ENCODE results near the gene ICAM5. TPM values are rescaled to one million over a fixed set of nuclear protein-coding genes. Genes with fewer than 3 reads are reported as not detected.

ICAM5 gene
- total RNA-seq, 2 donors from 2014 or later: 0.18 to 0.37 TPM

DNA sequence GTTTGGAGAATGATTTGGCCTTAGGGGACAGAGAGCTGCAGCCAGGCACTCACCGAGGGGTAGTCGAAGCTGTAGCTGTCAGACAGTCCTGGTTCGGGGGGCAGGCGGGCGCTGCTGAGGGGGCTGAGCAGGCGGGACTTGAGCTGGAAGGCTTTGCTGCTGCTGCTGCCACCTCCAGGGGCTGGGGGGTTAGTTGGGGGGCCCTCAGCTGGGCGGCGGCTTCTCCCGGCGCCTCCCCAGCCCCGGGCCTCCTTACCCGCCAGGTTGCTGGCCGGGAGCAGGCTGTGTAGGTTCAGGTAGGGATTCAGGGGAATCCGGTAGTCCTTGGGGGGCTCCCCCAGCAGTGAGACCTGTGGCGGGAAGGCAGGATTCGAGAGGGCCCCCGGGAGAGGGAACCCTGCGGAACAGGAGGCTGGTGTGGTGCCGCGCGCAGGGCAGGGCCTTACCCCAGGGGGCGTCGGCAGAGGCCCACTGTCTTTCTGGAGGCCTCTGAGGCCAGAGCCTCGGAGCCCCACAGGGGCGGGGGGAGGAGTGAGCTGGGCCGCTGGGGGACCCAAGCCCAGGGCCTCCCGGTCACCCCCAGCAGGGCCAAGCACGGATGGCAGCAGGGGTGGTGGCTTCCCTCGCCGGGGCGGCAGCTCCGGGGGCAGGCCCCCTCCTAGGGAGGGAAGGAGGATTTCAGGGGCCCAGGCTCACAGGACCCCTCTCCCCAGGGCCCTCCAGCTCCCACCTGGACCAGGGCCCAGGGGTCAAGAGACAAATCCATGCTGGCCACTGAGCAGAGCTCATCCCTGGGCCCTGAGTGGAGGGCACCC, 31.1 kb downstream of the ICAM5 start:
- DNase-seq: no peak
- peaks cover 45% of the 10 kb centered on the region for H3K36me3 ChIP-seq (ENCODE audit: control insufficient read depth, insufficient read depth, low read length)
- no peak overlapping the region for H3K27ac ChIP-seq (ENCODE audit: low read depth, low read length)
- Mint-ChIP-seq H3K4me3 (no peak overlapping the region), H3K9me3 (no peaks in the 10 kb centered on the region), H3K36me3 (ENCODE audit: low read depth) (peaks cover 39% of the 10 kb centered on the region), H3K27ac (no peak overlapping the region), H3K4me1 (peaks cover 6% of the 10 kb centered on the region), H3K27me3 (ENCODE audit: insufficient read depth) (no peaks in the 10 kb centered on the region)
- no peaks in the 10 kb centered on the region for H3K4me1 ChIP-seq (ENCODE audit: control insufficient read depth, insufficient read depth, low read length)
- TF ChIP-seq, protein P1, sequence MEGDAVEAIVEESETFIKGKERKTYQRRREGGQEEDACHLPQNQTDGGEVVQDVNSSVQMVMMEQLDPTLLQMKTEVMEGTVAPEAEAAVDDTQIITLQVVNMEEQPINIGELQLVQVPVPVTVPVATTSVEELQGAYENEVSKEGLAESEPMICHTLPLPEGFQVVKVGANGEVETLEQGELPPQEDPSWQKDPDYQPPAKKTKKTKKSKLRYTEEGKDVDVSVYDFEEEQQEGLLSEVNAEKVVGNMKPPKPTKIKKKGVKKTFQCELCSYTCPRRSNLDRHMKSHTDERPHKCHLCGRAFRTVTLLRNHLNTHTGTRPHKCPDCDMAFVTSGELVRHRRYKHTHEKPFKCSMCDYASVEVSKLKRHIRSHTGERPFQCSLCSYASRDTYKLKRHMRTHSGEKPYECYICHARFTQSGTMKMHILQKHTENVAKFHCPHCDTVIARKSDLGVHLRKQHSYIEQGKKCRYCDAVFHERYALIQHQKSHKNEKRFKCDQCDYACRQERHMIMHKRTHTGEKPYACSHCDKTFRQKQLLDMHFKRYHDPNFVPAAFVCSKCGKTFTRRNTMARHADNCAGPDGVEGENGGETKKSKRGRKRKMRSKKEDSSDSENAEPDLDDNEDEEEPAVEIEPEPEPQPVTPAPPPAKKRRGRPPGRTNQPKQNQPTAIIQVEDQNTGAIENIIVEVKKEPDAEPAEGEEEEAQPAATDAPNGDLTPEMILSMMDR (conservative IDR thresholded peaks at IDR 0.05): no peak
- WGBS, 2 experiments (ENCODE audit: insufficient coverage in 1 of 2, insufficient read length in 1 of 2): 89 to 95% methylated on average over 9 to 32 of the region's 32 CpGs
- H3K9me3 ChIP-seq (ENCODE audit: control insufficient read depth, low read length): no peaks in the 10 kb centered on the region
- no peaks in the 10 kb centered on the region for H3K27me3 ChIP-seq (ENCODE audit: control insufficient read depth, insufficient read depth, low read length, poor library complexity, severe bottlenecking)
- H3K9ac ChIP-seq (ENCODE audit: extremely low read depth, low read length, poor library complexity, severe bottlenecking): no peak overlapping the region
- H3K4me3 ChIP-seq (ENCODE audit: low read length): no peak overlapping the region

DNA sequence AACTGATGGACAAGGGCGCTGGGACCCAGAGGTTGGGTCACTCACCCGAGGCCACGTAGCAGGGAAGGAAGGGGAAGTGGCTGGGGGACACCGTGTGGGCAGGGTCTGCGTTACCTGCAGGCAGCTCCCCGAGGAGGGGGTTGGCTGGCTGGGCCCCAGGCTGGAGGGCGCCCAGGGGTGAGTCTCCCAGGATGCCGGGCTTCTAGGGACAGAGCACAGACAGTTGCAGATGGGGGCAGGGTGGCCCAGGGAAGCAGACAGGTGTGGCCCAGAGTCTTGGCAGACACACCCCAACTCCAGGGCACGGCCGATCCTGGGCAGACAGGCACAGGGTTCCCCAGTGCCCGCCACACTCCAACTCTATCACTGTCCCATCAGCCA, 31.7 kb downstream of the ICAM5 start:
- peaks cover 46% of the 10 kb centered on the region for H3K36me3 ChIP-seq (ENCODE audit: control insufficient read depth, insufficient read depth, low read length)
- H3K36me3 Mint-ChIP-seq (ENCODE audit: low read depth): peaks cover 35% of the 10 kb centered on the region

DNA sequence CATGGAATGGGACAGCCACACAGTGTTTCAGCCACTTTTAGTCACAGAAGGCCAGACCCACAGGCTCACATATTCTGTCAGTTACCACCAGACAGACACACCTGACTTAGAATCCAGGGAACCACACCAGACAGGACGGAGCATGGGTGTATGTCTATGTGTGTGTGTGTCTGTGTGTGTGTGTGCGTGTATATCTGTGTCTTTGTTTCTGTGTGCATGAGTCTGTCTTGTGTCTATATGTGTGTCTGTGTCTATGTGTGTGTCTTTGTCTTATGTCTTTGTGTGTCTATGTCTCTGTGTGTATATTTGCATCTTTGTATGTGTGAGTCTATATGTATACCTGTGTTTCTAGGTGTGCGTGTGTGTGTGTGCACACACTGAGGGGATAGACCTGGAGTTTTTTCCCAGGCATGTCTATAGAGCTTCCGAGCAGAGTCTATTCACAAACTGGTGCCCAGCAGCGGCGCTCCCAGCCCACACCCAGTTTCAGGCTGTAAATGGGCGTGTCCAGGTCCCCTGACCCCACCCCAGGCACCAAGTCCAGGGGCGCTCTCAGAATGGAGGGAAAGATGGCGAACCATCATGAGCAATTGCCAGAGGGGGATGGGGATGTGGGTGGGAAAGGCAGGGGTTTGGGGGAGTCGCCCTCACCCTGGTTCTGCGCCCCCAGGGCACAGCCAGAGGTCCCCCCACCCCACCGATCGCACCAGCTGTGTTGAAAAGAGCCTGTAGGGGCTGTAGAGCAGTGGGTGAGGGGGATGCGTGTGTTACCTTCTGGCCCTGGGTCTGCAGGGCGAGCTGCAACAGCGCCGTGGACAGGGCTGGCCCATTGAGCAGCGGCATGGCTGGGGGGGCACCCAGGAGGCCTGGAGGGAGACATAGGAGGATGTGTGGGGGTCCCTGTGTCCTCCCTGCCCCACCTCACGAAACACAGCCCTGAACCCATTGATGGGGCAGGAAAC, 32.4 kb downstream of the ICAM5 start:
- Histone ChIP-seq H3K27me3 (ENCODE audit: control insufficient read depth, insufficient read depth, low read length, poor library complexity, severe bottlenecking) (no peaks in the 10 kb centered on the region), H3K4me1 (ENCODE audit: control insufficient read depth, insufficient read depth, low read length) (no peaks in the 10 kb centered on the region), H3K4me3 (ENCODE audit: low read length) (no peak overlapping the region), H3K36me3 (ENCODE audit: control insufficient read depth, insufficient read depth, low read length) (peaks cover 49% of the 10 kb centered on the region), H3K9ac (ENCODE audit: extremely low read depth, low read length, poor library complexity, severe bottlenecking) (no peak overlapping the region), H3K9me3 (ENCODE audit: control insufficient read depth, low read length) (no peaks in the 10 kb centered on the region), H3K27ac (ENCODE audit: low read depth, low read length) (no peak overlapping the region)
- no peak for DNase-seq
- H3K27ac Mint-ChIP-seq: no peak overlapping the region
- WGBS, 2 experiments (ENCODE audit: insufficient coverage in 1 of 2, insufficient read length in 1 of 2): 90 to 95% methylated on average over 11 to 19 of the region's 19 CpGs
- H3K4me1 Mint-ChIP-seq: no peaks in the 10 kb centered on the region
- peaks cover 38% of the 10 kb centered on the region for H3K36me3 Mint-ChIP-seq (ENCODE audit: low read depth)
- H3K4me3 Mint-ChIP-seq: no peak overlapping the region
- H3K27me3 Mint-ChIP-seq (ENCODE audit: insufficient read depth): no peaks in the 10 kb centered on the region
- no peaks in the 10 kb centered on the region for H3K9me3 Mint-ChIP-seq
- TF ChIP-seq, protein P1 (conservative IDR thresholded peaks at IDR 0.05): no peak

More for the DNA sequence above, 31.7 kb downstream of the ICAM5 start:
- H3K4me1 Mint-ChIP-seq: no peaks in the 10 kb centered on the region
- Histone ChIP-seq H3K4me3 (ENCODE audit: low read length) (no peak overlapping the region), H3K4me1 (ENCODE audit: control insufficient read depth, insufficient read depth, low read length) (no peaks in the 10 kb centered on the region), H3K27ac (ENCODE audit: low read depth, low read length) (no peak overlapping the region), H3K9ac (ENCODE audit: extremely low read depth, low read length, poor library complexity, severe bottlenecking) (no peak overlapping the region), H3K9me3 (ENCODE audit: control insufficient read depth, low read length) (no peaks in the 10 kb centered on the region), H3K27me3 (ENCODE audit: control insufficient read depth, insufficient read depth, low read length, poor library complexity, severe bottlenecking) (no peaks in the 10 kb centered on the region)
- DNase-seq: no peak
- no peak overlapping the region for H3K4me3 Mint-ChIP-seq
- no peak overlapping the region for H3K27ac Mint-ChIP-seq
- TF ChIP-seq, protein P1 (conservative IDR thresholded peaks at IDR 0.05): no peak
- H3K27me3 Mint-ChIP-seq (ENCODE audit: insufficient read depth): no peaks in the 10 kb centered on the region
- 92 to 97% methylated on average over 9 to 11 of the region's 11 CpGs for WGBS, 2 experiments (ENCODE audit: insufficient coverage in 1 of 2, insufficient read length in 1 of 2)
- H3K9me3 Mint-ChIP-seq: no peaks in the 10 kb centered on the region
